OCI-M2 (cell line): ENCODE measurements around the gene NFIA.

ENCODE experiments used
- DNase-seq: peaks from one replicate; lab custom pipeline; 2025; ENCODE audit not compliant: unreplicated experiment; lab: John Stamatoyannopoulos, UW

The NFIA gene

GRCh38 chr1:61472876-61473275 is 390.5 kb downstream of the NFIA start:
- DNase-seq, result no peak

GRCh38 chr1:61474269-61474817 is 392.0 kb downstream of the NFIA start:
- no peak for DNase-seq

GRCh38 chr1:61474963-61475362 is 392.6 kb downstream of the NFIA start:
- no peak for DNase-seq

DNA sequence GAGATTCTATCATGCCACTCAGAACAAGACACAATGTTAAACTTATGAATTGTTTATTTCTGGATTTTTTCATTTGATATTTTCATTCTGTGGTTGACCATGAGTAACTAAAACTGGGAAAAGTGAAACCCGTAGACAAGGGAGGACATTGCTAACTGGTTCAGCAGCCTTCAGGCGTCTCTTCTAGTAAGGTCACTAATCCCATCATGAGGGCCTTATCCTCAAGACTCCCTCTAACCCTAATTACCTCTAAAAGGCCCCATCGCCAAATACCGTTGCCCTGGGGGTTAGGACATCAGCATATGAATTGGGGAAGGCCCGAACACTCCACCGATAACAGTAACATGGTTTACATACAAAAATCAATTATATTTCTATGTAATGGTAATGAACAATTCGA is 394.9 kb downstream of the NFIA start:
- DNase-seq, result no peak

GRCh38 chr1:61480273-61480935 is 398.0 kb downstream of the NFIA start:
- DNase-seq, result no peak

DNA sequence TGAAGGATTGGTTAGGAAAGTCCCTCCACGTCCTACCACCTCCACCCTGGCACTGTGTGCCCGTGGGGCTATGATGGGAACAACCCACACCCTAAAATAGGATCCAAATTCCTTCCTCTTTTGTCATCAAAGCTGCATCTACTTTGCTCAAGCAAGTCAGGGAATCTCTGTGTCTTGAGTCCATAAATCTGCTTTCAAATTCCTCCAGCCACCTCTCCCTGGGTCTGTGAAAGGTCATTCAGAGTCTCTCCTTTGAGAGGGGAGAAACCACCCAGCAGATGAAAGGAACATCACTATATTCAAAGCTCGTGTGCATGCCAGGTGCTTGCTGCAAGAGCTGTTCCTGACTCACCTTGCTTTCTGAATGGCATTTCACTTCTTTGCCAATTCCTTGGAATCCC is 399.0 kb downstream of the NFIA start:
- DNase-seq, result no peak

- DNase-seq, result no peak
Measured at GRCh38 chr1:61482170-61482734, 399.9 kb downstream of the NFIA start.

DNA sequence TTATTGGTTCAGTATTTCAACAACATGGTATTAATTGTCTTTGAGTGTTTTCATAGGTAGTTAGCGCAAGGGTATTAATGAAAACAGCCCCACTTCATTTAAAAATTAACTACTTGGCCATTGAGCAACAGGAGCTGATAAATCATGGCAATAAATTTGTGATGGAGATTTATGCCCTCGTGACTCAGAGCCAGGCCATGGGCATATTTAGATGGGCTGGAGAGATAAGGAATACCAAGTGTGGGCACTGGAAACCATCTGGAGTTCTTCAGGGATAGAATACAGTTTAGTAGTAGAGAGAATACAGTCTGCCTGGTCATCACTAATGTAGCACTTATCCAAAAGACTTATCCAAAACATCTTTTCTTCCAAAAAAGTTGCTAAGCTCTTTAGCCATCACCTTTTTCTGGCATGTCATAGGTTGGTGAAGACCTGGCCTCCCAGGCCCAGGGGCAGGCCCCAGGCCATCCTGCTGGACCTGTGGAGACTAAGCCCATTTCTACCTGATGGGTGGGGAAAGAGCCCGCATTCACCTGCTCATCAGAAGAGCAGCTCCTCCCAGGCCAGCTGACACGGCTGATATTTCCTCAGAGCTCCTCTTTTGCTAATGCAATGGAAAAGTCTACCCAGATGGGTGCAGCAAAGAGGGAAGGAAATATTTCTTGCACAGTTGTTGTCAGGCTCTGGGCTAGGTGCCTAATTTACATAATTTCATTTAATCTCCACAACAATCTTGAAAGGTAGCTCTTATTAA is 404.6 kb downstream of the NFIA start:
- no peak for DNase-seq

DNA sequence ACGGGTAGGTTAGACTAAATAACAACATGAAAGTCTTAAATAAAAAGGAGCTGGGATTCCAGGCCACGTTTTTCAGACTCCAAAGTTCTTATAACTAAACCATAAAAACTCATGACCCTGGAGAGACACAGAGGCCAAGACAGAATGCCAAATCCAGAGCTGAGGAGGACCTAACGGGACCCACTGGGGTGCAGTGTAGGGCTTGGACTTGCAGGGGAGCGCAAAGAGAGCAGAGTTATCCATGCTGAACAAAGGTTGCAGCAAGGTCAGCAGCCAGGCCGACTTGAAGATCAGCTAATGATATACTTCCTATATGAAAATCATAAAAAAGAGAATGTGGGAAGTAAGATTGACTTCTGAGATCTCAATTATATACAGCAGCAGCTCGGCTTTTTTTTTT is 405.4 kb downstream of the NFIA start:
- no peak for DNase-seq

DNA sequence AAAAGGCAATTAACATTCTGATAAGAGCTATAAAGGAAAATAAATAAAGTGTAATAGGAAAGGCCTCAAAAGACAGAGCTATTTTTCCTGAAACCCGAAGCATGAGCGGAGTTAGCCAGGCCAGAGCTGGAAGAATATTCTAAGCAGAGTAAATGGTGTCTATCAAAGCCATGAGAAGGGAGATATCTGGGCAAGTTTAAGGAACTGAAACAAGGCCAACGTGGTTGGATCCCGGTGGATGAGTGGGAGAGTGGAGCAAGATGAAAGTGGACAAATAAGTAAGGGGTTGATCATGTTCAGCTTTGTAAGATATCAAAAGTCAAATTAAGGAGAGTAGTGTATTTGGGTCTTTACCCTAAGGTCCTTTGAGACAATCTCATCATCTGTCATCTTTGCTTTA is 408.6 kb downstream of the NFIA start:
- DNase-seq, result no peak

- DNase-seq, result no peak
Measured at GRCh38 chr1:61491497-61491896, 409.1 kb downstream of the NFIA start.

GRCh38 chr1:61494000-61494399 is 411.6 kb downstream of the NFIA start:
- no peak for DNase-seq

GRCh38 chr1:61496501-61496900 is 414.1 kb downstream of the NFIA start:
- no peak for DNase-seq

- DNase-seq, result no peak
Measured at GRCh38 chr1:61497013-61497412, 414.7 kb downstream of the NFIA start.

DNA sequence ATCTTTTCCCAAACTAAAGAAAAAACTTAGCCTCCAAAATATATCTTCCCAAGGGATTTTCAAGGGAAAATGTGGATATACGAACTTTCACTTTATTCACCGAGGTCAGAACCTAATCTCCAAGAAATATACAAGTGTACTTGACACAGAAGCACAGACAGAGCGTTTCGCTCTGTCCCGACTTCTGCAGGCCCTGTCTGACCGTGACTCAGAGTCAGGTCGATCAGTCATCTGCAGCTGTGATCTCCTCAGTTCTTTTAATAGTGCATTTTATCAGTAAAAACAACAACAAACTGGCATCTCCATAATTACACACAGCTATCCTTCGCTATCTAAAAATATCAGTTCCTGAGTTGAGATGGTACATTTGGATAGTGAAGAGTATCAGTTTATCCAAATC is 416.0 kb downstream of the NFIA start:
- no peak for DNase-seq

DNA sequence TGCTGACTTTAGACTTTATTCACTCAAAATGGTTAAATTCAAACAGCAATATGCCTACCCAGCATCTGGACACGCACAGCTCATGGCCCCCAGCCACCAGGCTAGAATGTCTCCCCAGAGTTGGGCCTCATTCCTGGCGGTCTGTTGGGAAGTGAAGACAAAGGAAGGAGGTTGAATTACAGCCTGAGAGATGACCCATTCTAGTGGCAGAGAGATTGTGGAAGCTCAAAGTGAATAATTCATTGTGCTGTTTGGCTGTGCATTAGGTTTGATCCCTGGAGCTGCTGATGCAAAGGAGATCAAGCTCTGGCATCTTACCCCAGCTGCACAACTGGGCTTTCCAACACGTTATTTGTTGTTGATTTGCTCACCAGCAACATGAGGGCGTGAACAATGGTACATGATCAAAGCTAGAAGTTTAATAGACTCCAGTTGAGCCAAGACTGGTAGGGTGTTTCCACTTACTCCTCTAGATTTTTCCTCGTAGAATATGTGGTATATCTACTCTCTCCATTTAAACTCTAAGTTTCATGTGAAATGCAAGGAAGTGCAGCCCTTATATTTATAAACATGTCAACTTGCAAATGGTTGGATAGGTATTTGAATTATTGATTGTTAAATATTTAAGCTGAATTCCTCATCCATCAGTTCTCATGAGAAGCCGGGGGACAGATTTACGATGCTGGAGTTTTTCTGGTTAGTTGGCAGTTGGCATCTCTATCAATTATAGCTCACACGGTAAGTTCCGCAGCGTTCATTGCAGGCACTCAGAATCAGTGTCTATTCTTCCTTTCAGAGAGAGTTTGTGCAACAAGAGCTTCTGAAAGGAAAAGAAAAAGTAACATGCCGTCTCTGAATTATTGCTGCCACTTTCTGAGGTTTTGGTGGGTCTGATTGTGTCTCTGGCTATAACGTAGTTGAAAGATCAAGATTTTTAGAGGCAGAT is 419.9 kb downstream of the NFIA start:
- DNase-seq, result no peak

DNA sequence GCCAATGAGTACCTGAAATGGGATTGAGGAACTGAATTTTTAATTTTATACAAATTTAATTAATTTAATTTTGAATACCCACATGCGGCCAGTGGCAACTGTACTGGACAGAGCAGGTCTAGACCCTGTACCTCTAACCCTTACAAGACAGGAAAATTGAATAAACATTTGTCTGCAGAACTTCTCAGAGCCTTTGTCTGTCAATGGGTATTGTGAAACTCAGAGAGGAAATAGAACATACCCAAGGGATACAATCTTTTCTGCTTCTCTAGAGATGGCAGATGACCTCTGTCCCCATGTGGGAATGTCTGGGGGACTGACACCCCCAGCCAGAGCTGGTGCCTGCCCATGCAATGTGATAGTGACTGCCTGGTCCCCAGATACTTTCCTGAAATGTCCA is 421.9 kb downstream of the NFIA start:
- no peak for DNase-seq

- DNase-seq, result no peak
Measured at GRCh38 chr1:61504852-61505390, 422.6 kb downstream of the NFIA start.

- DNase-seq, result no peak
Measured at GRCh38 chr1:61506236-61506635, 423.9 kb downstream of the NFIA start.

- no peak for DNase-seq
Measured at GRCh38 chr1:61506944-61507500, 424.7 kb downstream of the NFIA start.
